UCSD-AML1 (cell line): Measurements from ENCODE around the gene HHIP.

Experiments used
- DNase-seq: peaks from one replicate; lab custom pipeline; 2025; ENCODE audit not compliant: unreplicated experiment; lab: John Stamatoyannopoulos, UW

HHIP gene

GRCh38 chr4:144703494-144703893, 57.5 kb downstream of the HHIP start:
- DNase-seq: no peak

GRCh38 chr4:144705601-144706590, 59.9 kb downstream of the HHIP start:
- no peak for DNase-seq

- DNase-seq: no peak
These were observed 63.2 kb downstream of the HHIP start for GRCh38 chr4:144709159-144709558.

GRCh38 chr4:144709793-144710525, 64.0 kb downstream of the HHIP start:
- DNase-seq: no peak

GRCh38 chr4:144710526-144710912, 64.6 kb downstream of the HHIP start:
- no peak for DNase-seq

GRCh38 chr4:144711700-144712456, 65.9 kb downstream of the HHIP start:
- DNase-seq: no peak

DNA sequence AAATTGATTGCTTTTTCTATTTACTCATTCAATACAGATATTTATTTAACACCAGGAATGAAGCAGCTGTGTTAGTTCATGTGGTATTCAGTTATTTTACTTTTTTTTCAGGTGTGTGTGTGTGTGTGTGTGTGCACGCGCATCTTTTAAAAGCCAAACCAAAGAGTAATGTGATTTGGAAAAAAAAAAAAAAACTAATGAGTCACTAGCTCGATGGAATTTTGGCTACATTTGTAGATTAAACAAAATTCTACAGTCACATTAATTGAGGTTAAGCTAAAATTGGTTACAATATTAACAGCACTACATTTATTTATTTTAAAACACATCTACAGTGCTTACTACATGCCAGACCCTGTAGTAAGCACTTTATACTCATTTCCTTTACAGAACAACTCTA, 66.8 kb downstream of the HHIP start:
- DNase-seq: no peak

DNA sequence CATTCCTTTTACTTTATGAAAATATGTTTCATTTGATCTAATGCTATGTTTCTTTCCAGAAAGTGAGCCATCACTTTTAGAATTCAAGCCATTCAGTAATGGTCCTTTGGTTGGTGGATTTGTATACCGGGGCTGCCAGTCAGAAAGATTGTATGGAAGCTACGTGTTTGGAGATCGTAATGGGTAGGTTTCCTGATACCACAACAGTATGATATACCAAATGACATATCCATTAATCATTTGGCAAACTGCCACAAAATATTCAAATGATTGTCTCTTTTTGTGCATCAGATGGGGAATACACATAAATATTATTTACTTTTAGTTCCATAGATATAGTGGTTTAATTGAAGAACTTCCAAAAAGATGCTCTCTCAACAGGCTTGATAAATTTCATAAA, 68.2 kb downstream of the HHIP start:
- no peak for DNase-seq

- no peak for DNase-seq
These were observed 69.3 kb downstream of the HHIP start for GRCh38 chr4:144715230-144715629.

DNA sequence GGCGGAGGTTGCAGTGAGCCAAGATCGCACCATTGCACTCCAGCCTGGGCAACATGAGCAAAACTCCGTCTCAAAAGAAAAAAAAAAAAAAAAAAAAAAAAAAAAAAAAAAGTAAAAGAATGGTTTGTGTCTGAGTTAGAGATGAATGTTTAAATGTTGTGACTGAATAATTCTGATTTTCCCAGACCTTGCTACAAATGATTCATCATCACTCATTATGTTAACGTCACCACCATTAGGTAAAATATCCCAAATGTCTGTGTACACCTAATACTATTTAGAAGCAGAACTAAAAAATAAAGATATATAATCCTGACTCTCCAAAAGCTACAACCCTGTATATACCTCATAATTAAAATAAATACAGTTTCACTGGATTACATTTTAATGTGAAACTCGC, 70.8 kb downstream of the HHIP start:
- DNase-seq: no peak

- no peak for DNase-seq
These were observed 73.1 kb downstream of the HHIP start for GRCh38 chr4:144718958-144719512.

- no peak for DNase-seq
These were observed 74.5 kb downstream of the HHIP start for GRCh38 chr4:144720491-144720890.

DNA sequence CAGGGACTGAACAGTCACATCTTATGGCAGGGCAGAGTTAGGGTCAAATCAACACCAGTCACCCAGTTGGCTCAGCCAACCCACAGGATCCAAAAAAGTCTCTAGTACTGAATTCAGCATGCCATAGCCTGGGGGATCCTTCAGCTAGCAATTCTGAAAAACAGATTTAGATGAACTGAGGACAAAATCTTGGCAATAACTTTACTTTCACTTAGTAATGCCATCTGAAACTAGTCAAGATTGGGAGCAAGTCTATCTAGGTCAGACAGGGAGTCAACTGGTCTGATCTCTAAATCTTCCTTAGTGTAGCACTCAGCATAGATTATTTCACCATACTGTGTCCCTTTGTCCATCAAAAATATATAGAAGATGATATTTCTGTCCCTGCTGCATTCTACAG, 76.0 kb downstream of the HHIP start:
- DNase-seq: no peak

- no peak for DNase-seq
These were observed 77.5 kb downstream of the HHIP start for GRCh38 chr4:144723471-144723870.

GRCh38 chr4:144729175-144729574, 83.2 kb downstream of the HHIP start:
- DNase-seq: no peak

GRCh38 chr4:144732584-144733428, 86.8 kb downstream of the HHIP start:
- DNase-seq: no peak

DNA sequence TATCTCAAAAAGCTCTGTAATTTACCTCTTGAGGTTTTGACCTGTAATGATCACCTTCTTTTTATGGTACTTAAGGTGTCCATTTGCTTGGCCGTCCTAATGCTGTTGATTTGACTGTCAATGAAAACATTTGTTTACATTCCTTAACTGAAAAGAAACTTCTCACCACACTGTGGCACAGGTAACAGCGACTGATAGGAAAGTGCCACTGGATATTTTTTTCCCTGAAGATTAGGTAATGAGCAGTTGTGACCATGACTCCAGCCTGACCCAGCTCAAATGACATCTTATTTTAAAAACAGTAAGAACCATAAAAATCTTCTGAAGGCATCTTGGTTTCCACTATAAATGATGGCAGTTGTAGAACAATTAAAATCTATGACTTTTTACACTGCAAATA, 87.6 kb downstream of the HHIP start:
- no peak for DNase-seq

DNA sequence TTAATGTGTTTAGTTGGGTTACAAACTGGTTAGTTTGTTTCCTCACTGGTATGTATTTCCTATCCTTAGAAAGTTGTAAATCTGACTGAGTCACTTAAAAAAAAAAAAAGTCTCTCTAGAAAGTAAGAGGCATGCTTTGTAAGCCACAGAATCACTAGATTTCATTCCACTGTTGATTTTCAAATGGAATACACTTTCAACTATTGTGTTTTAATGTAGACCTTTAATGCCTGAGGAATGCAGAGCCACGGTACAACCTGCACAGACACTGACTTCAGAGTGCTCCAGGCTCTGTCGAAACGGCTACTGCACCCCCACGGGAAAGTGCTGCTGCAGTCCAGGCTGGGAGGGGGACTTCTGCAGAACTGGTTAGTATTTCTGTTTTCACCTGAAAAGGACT, 88.6 kb downstream of the HHIP start:
- no peak for DNase-seq

DNA sequence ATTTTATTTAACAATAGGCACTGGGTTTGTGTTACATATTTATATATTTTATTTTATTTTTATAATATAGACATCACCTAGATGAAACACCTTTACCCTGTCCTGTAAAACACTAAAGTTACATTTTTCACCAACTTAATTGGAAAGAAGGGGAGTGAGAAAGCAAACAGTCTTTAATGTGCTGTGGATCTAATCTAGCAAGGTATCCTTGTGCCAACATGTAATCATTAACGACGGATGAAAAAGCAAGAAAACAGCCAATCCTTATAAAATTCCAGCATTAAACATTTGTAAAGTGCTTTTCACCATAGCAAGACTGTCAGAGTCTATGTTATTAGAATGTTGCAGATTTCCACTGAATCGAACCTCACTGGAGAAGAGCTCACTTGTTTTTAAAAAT, 92.7 kb downstream of the HHIP start:
- no peak for DNase-seq

- DNase-seq: no peak
These were observed 93.6 kb downstream of the HHIP start for GRCh38 chr4:144739511-144740033.
